Spleen (tissue), 11 donors: ENCODE measurements around the gene ADAP1. TPM values are rescaled to one million over a fixed set of nuclear protein-coding genes. Genes with fewer than 3 reads are reported as not detected.
"Not testable (repeated sequence)": the region's sequence is repeated elsewhere in the genome, so short reads cannot be mapped to it uniquely, and the experiment has no call there.

ENCODE experiments used
- DNase-seq: peaks from one replicate; pipeline ENCODE4 v3.0.0-alpha.2; 2020
- H3K27ac ChIP-seq, 8 donors: fragments of 200-600 bp; sonication (generic) in 7 of 8; 1 replicate in 4 of 8; 2 replicates in 4 of 8; pipeline versions ENCODE4 v1.5.0 to v1.8.0; 2016 to 2021; ENCODE audit warnings: inconsistent platforms in 4 of 8, mild to moderate bottlenecking in 4 of 8, moderate library complexity in 1 of 8
- H3K27me3 ChIP-seq, 7 donors: fragments of 200-600 bp; sonication (generic) in 6 of 7; replicated peaks in 1 of 7; 1 replicate in 4 of 7; 2 replicates in 3 of 7; pipeline versions ENCODE4 v1.5.0 to v1.8.0; 2016 to 2021; ENCODE audit warnings: inconsistent platforms in 3 of 7, mild to moderate bottlenecking in 1 of 7
- H3K36me3 ChIP-seq, 6 donors: fragments of 200-600 bp; sonication (generic) in 5 of 6; 1 replicate in 4 of 6; 2 replicates in 2 of 6; pipeline versions ENCODE4 v1.5.0 to v1.8.0; 2016 to 2021; ENCODE audit warnings: inconsistent platforms in 2 of 6
- H3K4me1 ChIP-seq, 6 donors: fragments of 200-600 bp; sonication (generic) in 5 of 6; 1 replicate in 3 of 6; 2 replicates in 3 of 6; pipeline versions ENCODE4 v1.5.0 to v1.8.0; 2016 to 2021; ENCODE audit warnings: inconsistent platforms in 3 of 6
- H3K4me3 ChIP-seq, 8 donors: fragments of 200-600 bp; sonication (generic) in 7 of 8; 1 replicate in 4 of 8; 2 replicates in 4 of 8; pipeline versions ENCODE4 v1.5.0 to v1.8.0; 2016 to 2021; ENCODE audit warnings: inconsistent platforms in 4 of 8, mild to moderate bottlenecking in 4 of 8, moderate library complexity in 2 of 8
- H3K9me3 ChIP-seq, 8 donors: fragments of 200-600 bp; sonication (generic) in 7 of 8; 1 replicate in 4 of 8; 2 replicates in 4 of 8; pipeline versions ENCODE4 v1.5.0 to v1.8.0; 2016 to 2021; ENCODE audit warnings: inconsistent platforms in 4 of 8
- CTCF ChIP-seq, 11 experiments: fragments of 200-600 bp in 7 of 11; fragments of 450-650 bp in 4 of 11; sonication (generic) in 4 of 11; IDR thresholded peaks in 8 of 11; conservative IDR thresholded peaks in 3 of 11; 1 replicate in 7 of 11; 2 replicates in 4 of 11; pipeline versions ENCODE4 v1.4.0 to v1.8.0; 2016 to 2021; ENCODE audit warnings: antibody characterized with exemption in 11 of 11, inconsistent platforms in 4 of 11, mild to moderate bottlenecking in 1 of 11
- POLR2A ChIP-seq, 3 donors: fragments of 450-650 bp; IDR thresholded peaks; one replicate each; pipeline ENCODE4 v1.5.1; 2017; ENCODE audit warnings: antibody characterized with exemption in 3 of 3, mild to moderate bottlenecking in 1 of 3
- POLR2AphosphoS5 ChIP-seq, 3 donors: sonication (generic); formaldehyde crosslinking; IDR thresholded peaks; one replicate each; pipeline ENCODE4 v1.5.1; 2017; ENCODE audit warnings: antibody characterized with exemption in 3 of 3
- WGBS, 5 donors: extraction: QIAGEN DNeasy Blood & Tissue Kit in 3 of 5; methylation state at CpG; one replicate each; pipeline versions ENCODE4 v1.1.5 to v1.1.7; 2013 to 2018; 5-methylcytosine and 5-hydroxymethylcytosine counted together
- intact Hi-C: fragments of 100-400 bp; cut with DNase I; formaldehyde crosslinking; loops from one replicate; pipeline ENCODE4 v1.15.0; 2023; ENCODE audit warnings: low total_unique reads
- polyA plus RNA-seq, 3 donors: library from polyadenylated mRNA; stranded (reverse); fragments of 200-250 nt; gene quantifications; one replicate each; pipeline ENCODE4 v1.2.1, GENCODE V29; 2013
- total RNA-seq, 7 donors: library from RNA; depleted of rRNA in 3 of 7; stranded (reverse); fragments of >200 nt in 3 of 7; fragmentation: NEBNext Ultra II Directional in 4 of 7; extraction: Animal tissue kit (Norgen Biotek cat#: 25700) in 4 of 7; gene quantifications; one replicate each; pipeline versions ENCODE4 v1.1.0 to v1.2.1, GENCODE V29; 2016 to 2021
- donor health status: healthy with polysubstance abuse.
- donor health status: DM: no; HTN: no; CAD: no; lungs with moderate emphysema.
- donor health status: DM: no; HTN: no; CAD: no.
- donor health status: Bipolar disorder and iron deficiency.
- donor health status: healthy.
- donor health status: DM: no; HTN: no; CAD: no.
- donor health status: DM: yes; HTN: yes; CAD: no.

The ADAP1 gene
- total and polyA plus RNA-seq, 10 donors: 8.7 to 38.6 (median 22.7) TPM

DNA sequence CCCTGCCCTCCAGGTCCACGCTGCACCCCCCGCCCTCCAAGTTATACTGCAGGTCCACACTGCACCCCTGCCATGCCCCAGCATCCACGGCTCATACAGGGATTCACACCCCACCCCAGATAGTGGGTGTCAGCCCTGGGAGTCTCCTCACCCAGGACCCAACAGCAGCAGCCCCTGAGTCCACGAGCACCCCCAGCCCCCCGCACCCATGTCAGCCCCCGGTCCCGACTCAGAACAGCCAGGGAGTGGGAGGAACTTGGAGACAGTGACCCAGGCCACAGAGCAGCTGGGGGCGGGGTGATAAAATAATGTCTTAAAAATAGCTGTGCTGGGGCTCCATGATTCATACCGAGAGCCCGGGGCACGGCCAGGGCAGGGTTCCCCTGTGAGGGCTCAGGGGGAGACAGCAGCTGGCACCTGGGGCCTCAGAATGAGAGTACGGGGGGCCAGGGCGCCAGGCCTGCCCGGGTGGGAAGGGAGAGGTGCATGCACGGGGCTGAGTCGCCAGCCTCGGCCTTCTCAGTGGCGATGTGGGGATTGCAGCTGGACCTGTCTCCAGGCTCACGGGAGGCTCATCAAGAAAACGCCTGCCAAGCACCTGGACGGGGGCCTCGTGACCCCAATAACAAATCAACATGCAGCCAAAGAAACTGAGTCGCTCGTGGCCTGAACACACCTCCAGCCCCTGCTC, 29.8 kb downstream of the ADAP1 start:
- no peaks in the 10 kb centered on the region for H3K9me3 ChIP-seq
- intact Hi-C loops: no loop called here
- H3K36me3 ChIP-seq: peaks cover 0 to 12% (median 0%) of the 10 kb centered on the region in 6 donors
- H3K27ac ChIP-seq: peak overlapping the region in 4 of 8 donors; percentile 38 to 95 (median 64)
- no peak for TF ChIP-seq POLR2A (IDR thresholded peaks at IDR 0.05)
- peak in 2 of 3 donors; percentile 29 to 49 for TF ChIP-seq POLR2AphosphoS5 (IDR thresholded peaks at IDR 0.05)
- 45 to 59% (median 50%) methylated on average over 21 to 24 of the region's 24 CpGs for WGBS, 5 donors
- peak; percentile 81 for DNase-seq
- peaks cover 16 to 99% (median 49%) of the 10 kb centered on the region in 6 donors for H3K4me1 ChIP-seq
- H3K27me3 ChIP-seq: peaks cover 0 to 9% (median 0%) of the 10 kb centered on the region in 7 donors
- peak overlapping the region in 1 of 8 donors; percentile 71 for H3K4me3 ChIP-seq

- intact Hi-C loops, H3K27me3 ChIP-seq, H3K9me3 ChIP-seq: not testable (repeated sequence)
- H3K4me1 ChIP-seq: peaks cover 16 to 92% (median 49%) of the 10 kb centered on the region in 6 donors
- H3K27ac ChIP-seq: peak overlapping the region in 4 of 8 donors; percentile 90 to 95 (median 90)
- H3K36me3 ChIP-seq: peaks cover 0 to 15% (median 0%) of the 10 kb centered on the region in 6 donors
- peak overlapping the region in 3 of 8 donors; percentile 38 to 71 (median 42) for H3K4me3 ChIP-seq
- DNase-seq: peak; percentile 82
- WGBS, 5 donors: 71 to 87% (median 80%) methylated on average over 1 to 25 of the region's 25 CpGs
Measured at GRCh38 chr7:924042-924441, 30.4 kb downstream of the ADAP1 start.

DNA sequence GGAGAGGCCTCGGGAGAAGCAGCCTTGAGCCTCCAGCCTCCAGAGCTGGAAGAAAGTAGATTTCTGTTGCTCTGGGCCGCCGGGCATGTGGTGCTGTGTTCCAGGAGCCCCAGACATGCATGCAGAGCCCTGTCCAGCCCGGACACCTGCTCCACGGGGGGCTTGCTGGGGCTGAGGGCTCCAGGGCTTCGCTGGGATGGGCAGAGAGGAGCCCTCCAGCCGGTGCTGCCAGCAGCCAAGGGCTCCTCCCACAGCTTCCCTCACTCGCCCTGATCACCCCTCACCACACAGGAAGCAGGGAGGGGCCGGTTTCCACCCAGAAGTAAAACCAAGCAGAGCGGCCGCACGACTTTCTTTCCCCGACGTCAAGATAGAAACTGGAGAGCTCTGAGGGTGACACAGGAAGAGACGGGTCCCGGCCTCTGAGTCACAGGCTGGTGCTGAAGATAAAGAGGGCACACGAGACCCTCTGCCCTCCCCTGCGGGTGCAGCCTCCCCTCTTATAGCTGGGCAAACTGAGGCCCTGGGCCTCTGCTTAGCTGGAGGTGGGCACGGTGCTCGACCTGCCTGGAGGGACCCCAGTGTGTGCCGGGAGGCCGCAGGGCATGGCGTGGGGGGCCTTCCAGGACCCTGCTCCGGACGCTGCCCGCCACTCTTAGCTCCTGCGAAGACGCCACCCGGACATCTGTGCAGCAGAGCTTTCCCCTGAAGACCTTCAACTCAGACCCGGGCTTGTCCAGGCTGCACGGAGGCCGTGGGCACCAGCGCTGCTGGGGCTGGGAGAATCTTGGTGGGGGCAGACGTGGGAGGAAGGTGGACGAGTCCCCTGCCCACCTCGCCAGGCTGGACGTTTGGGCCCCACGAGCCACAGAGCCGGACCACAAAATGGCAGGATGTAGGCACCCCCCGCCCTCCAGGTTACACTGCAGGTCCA, 31.1 kb downstream of the ADAP1 start:
- peaks cover 0 to 9% (median 0%) of the 10 kb centered on the region in 7 donors for H3K27me3 ChIP-seq

GRCh38 chr7:922334-923107, 32.0 kb downstream of the ADAP1 start:
- peaks cover 0 to 27% (median 0%) of the 10 kb centered on the region in 6 donors for H3K36me3 ChIP-seq
- H3K4me3 ChIP-seq: peak overlapping the region; percentile 0 to 71 (median 32)
- intact Hi-C loops: no loop called here
- H3K27me3 ChIP-seq: peaks cover 0 to 9% (median 0%) of the 10 kb centered on the region in 7 donors
- 32 to 59% (median 38%) methylated on average over 22 to 29 of the region's 29 CpGs for WGBS, 5 donors
- TF ChIP-seq POLR2A (IDR thresholded peaks at IDR 0.05) (no peak), CTCF (IDR thresholded peaks at IDR 0.05 in 8 of 11, conservative IDR thresholded peaks at IDR 0.05 in 3 of 11) (no peak), POLR2AphosphoS5 (IDR thresholded peaks at IDR 0.05) (no peak)
- H3K9me3 ChIP-seq: no peaks in the 10 kb centered on the region
- DNase-seq: peak; percentile 84
- peak overlapping the region; percentile 76 to 95 (median 87) for H3K27ac ChIP-seq
- H3K4me1 ChIP-seq: peaks cover 16 to 77% (median 49%) of the 10 kb centered on the region in 6 donors

More for the DNA sequence above, 31.1 kb downstream of the ADAP1 start:
- Histone ChIP-seq H3K4me1 (peaks cover 16 to 86% (median 49%) of the 10 kb centered on the region in 6 donors), H3K27ac (peak overlapping the region; percentile 76 to 95 (median 87)), H3K36me3 (peaks cover 0 to 22% (median 0%) of the 10 kb centered on the region in 6 donors), H3K9me3 (no peaks in the 10 kb centered on the region), H3K4me3 (peak overlapping the region; percentile 8 to 71 (median 32))
- intact Hi-C loops: no loop called here
- WGBS, 5 donors: 13 to 36% (median 26%) methylated on average over 12 to 40 of the region's 40 CpGs
- DNase-seq: peak; percentile 96
- TF ChIP-seq POLR2AphosphoS5 (IDR thresholded peaks at IDR 0.05) (peak; percentile 81 to 89 (median 83)), POLR2A (IDR thresholded peaks at IDR 0.05) (peak in 1 of 3 donors; percentile 6), CTCF (IDR thresholded peaks at IDR 0.05 in 8 of 11, conservative IDR thresholded peaks at IDR 0.05 in 3 of 11) (no peak)
